GM12878 (cell line): Measurements from ENCODE around the gene SBNO1.

Experiments used
- CBFB ChIP-seq: IDR thresholded peaks from 2 replicates; pipeline ENCODE4 v1.6.1; 2016; ENCODE audit warnings: antibody characterized with exemption, low read depth
- CTCF ChIP-seq, 3 experiments: IDR thresholded peaks in 2 of 3; conservative IDR thresholded peaks in 1 of 3; 2 replicates each; pipeline ENCODE4 v1.5.1; 2011; ENCODE audit warnings: low read depth in 3 of 3, low read length in 3 of 3, mild to moderate bottlenecking in 3 of 3, control low read depth in 2 of 3, moderate library complexity in 2 of 3, inconsistent platforms in 1 of 3, mixed read lengths in 1 of 3; ENCODE audit not compliant: control insufficient read depth in 2 of 3, insufficient read depth in 1 of 3; ENCODE audit errors: extremely low read depth in 1 of 3
- JUNB ChIP-seq: IDR thresholded peaks from 2 replicates; pipeline ENCODE4 v1.6.1; 2016; ENCODE audit warnings: antibody characterized with exemption, mild to moderate bottlenecking
- MXI1 ChIP-seq: fragments of 150-350 bp; IDR thresholded peaks from 2 replicates; pipeline ENCODE4 v1.6.1; 2011; ENCODE audit warnings: low read depth, mild to moderate bottlenecking, inconsistent platforms, low read length, improper control_type of control experiment
- POLR2AphosphoS5 ChIP-seq: IDR thresholded peaks from 2 replicates; pipeline ENCODE4 v1.6.1; 2011; ENCODE audit warnings: mild to moderate bottlenecking, low read length, inconsistent platforms
- SIN3A ChIP-seq: IDR thresholded peaks from 2 replicates; pipeline ENCODE4 v1.6.1; 2012; ENCODE audit warnings: low read depth, low read length, improper control_type of control experiment
- TAF1 ChIP-seq: IDR thresholded peaks from 2 replicates; pipeline ENCODE4 v1.6.1; 2011; ENCODE audit warnings: mild to moderate bottlenecking, low read depth, low read length, borderline replicate concordance
- ZNF24 ChIP-seq: fragments of 450-650 bp; IDR thresholded peaks from 2 replicates; pipeline ENCODE4 v1.6.1; 2017; ENCODE audit warnings: antibody characterized with exemption, mild to moderate bottlenecking
- TF ChIP-seq, protein P1 (sequence below): IDR thresholded peaks from 2 replicates; pipeline ENCODE4 v1.6.1; 2012; ENCODE audit warnings: low read depth, low read length, improper control_type of control experiment
- TF ChIP-seq, protein P2 (sequence below): fragments of 150-350 bp; IDR thresholded peaks from 2 replicates; pipeline ENCODE4 v1.6.1; 2016; ENCODE audit warnings: low read depth, low read length

GRCh38 chr12:123270214-123271000 is 94.2 kb downstream of the SBNO1 start:
- no peak for TF ChIP-seq CBFB
- TF ChIP-seq TAF1 = no peak
- TF ChIP-seq, protein P1, sequence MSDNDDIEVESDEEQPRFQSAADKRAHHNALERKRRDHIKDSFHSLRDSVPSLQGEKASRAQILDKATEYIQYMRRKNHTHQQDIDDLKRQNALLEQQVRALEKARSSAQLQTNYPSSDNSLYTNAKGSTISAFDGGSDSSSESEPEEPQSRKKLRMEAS = no peak
- TF ChIP-seq JUNB = no peak
- no peak for TF ChIP-seq CTCF (IDR thresholded peaks at IDR 0.05 in 2 of 3, conservative IDR thresholded peaks at IDR 0.05 in 1 of 3; ENCODE audit: control insufficient read depth in 2 of 3, extremely low read depth in 1 of 3, insufficient read depth in 1 of 3, low read depth in 3 of 3, low read length in 3 of 3)
- TF ChIP-seq MXI1 = no peak
- TF ChIP-seq, protein P2, sequence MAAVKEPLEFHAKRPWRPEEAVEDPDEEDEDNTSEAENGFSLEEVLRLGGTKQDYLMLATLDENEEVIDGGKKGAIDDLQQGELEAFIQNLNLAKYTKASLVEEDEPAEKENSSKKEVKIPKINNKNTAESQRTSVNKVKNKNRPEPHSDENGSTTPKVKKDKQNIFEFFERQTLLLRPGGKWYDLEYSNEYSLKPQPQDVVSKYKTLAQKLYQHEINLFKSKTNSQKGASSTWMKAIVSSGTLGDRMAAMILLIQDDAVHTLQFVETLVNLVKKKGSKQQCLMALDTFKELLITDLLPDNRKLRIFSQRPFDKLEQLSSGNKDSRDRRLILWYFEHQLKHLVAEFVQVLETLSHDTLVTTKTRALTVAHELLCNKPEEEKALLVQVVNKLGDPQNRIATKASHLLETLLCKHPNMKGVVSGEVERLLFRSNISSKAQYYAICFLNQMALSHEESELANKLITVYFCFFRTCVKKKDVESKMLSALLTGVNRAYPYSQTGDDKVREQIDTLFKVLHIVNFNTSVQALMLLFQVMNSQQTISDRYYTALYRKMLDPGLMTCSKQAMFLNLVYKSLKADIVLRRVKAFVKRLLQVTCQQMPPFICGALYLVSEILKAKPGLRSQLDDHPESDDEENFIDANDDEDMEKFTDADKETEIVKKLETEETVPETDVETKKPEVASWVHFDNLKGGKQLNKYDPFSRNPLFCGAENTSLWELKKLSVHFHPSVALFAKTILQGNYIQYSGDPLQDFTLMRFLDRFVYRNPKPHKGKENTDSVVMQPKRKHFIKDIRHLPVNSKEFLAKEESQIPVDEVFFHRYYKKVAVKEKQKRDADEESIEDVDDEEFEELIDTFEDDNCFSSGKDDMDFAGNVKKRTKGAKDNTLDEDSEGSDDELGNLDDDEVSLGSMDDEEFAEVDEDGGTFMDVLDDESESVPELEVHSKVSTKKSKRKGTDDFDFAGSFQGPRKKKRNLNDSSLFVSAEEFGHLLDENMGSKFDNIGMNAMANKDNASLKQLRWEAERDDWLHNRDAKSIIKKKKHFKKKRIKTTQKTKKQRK = no peak
- TF ChIP-seq SIN3A = no peak
- TF ChIP-seq ZNF24 = no peak
- no peak for TF ChIP-seq POLR2AphosphoS5
